SK-N-SH (cell line): Measurements from ENCODE around the gene KCNJ5. TPM values are rescaled to one million over a fixed set of nuclear protein-coding genes. Genes with fewer than 3 reads are reported as not detected.

Experiments used
- CTCF ChIA-PET: fragments of 300-600, 350-600 bp; formaldehyde crosslinking; extraction: SDS; loops from one replicate; lab custom pipeline; 2021; lab: Yijun Ruan, JAX
- POLR2A ChIA-PET: fragments of 350-600 bp; sonication (Branson Sonifier 250); formaldehyde crosslinking; extraction: SDS; loops from one replicate; lab custom pipeline; 2020; ENCODE audit warnings: antibody characterized with exemption, inconsistent platforms; lab: Yijun Ruan, JAX
- DNase-seq: peaks from one replicate; pipeline ENCODE4 v3.0.0; 2012
- H2AFZ ChIP-seq: fragments of 200-600 bp; sonication (generic); 2 replicates; pipeline ENCODE4 v1.8.1; 2016; ENCODE audit warnings: antibody characterized with exemption, mild to moderate bottlenecking, low read depth
- H3F3A ChIP-seq: fragments of 200-600 bp; sonication (generic); replicated peaks from 2 replicates; pipeline ENCODE3; 2016; ENCODE audit warnings: antibody characterized with exemption, mild to moderate bottlenecking; ENCODE audit not compliant: insufficient read depth
- H3K27ac ChIP-seq, 2 experiments: fragments of 200-500 bp in 1 of 2; fragments of 200-600 bp in 1 of 2; sonication (Bioruptor generic) in 1 of 2; sonication (generic), shearing (Covaris generic) in 1 of 2; 2 replicates each; pipeline versions ENCODE4 v1.5.1 to v1.6.1; 2014 to 2016; ENCODE audit warnings: low read depth in 2 of 2, inconsistent platforms in 1 of 2, low read length in 1 of 2, mild to moderate bottlenecking in 1 of 2, mixed read lengths in 1 of 2
- H3K27me3 ChIP-seq: fragments of 200-600 bp; sonication (generic), shearing (Covaris generic); 2 replicates; pipeline ENCODE4 v1.6.1; 2016; ENCODE audit warnings: mixed run types; ENCODE audit not compliant: insufficient read depth
- H3K36me3 ChIP-seq, 2 experiments: fragments of 200-500 bp in 1 of 2; fragments of 200-600 bp in 1 of 2; sonication (Bioruptor generic) in 1 of 2; sonication (generic) in 1 of 2; replicated peaks in 1 of 2; 2 replicates each; pipeline versions ENCODE3 to v1.5.1; 2014 to 2016; ENCODE audit warnings: low read length in 1 of 2, mild to moderate bottlenecking in 1 of 2; ENCODE audit not compliant: insufficient read depth in 2 of 2, control insufficient read depth in 1 of 2
- H3K4me1 ChIP-seq, 2 experiments: fragments of 200-500 bp in 1 of 2; fragments of 200-600 bp in 1 of 2; sonication (Bioruptor generic) in 1 of 2; sonication (generic), shearing (Covaris generic) in 1 of 2; 2 replicates each; pipeline versions ENCODE4 v1.5.1 to v1.6.1; 2014 to 2016; ENCODE audit warnings: low read depth in 1 of 2, low read length in 1 of 2, mixed run types in 1 of 2; ENCODE audit not compliant: insufficient read depth in 2 of 2, control insufficient read depth in 1 of 2
- H3K4me2 ChIP-seq: fragments of 200-600 bp; sonication (generic), shearing (Covaris generic); 2 replicates; pipeline ENCODE4 v1.6.1; 2017; ENCODE audit warnings: mixed run types
- H3K4me3 ChIP-seq, 2 experiments: fragments of 200-500 bp in 1 of 2; fragments of 200-600 bp in 1 of 2; sonication (Bioruptor generic) in 1 of 2; sonication (generic), shearing (Covaris generic) in 1 of 2; 2 replicates each; pipeline versions ENCODE4 v1.5.1 to v1.8.1; 2014 to 2016; ENCODE audit warnings: low read depth in 2 of 2, inconsistent platforms in 1 of 2, low read length in 1 of 2, mild to moderate bottlenecking in 1 of 2, mixed read lengths in 1 of 2, moderate library complexity in 1 of 2
- H3K79me2 ChIP-seq: fragments of 200-600 bp; sonication (generic); 2 replicates; pipeline ENCODE4 v1.8.1; 2017; ENCODE audit warnings: mild to moderate bottlenecking; ENCODE audit not compliant: insufficient read depth
- H3K9ac ChIP-seq: fragments of 200-600 bp; sonication (generic); 2 replicates; pipeline ENCODE4 v1.6.1; 2017; ENCODE audit warnings: mixed run types
- H3K9me2 ChIP-seq: fragments of 200-600 bp; sonication (generic); 2 replicates; pipeline ENCODE4 v1.6.1; 2017; ENCODE audit warnings: mixed run types
- H3K9me3 ChIP-seq: fragments of 200-600 bp; sonication (generic); 2 replicates; pipeline ENCODE4 v1.6.1; 2017; ENCODE audit warnings: mixed run types, mild to moderate bottlenecking, moderate library complexity
- H4K20me1 ChIP-seq: fragments of 200-600 bp; sonication (generic); 2 replicates; pipeline ENCODE4 v1.6.1; 2017; ENCODE audit warnings: mild to moderate bottlenecking, mixed run types; ENCODE audit not compliant: insufficient read depth
- EP300 ChIP-seq, 2 experiments: IDR thresholded peaks; 2 replicates each; pipeline versions ENCODE4 v1.4.0 to v1.6.1; 2012; ENCODE audit warnings: borderline replicate concordance in 1 of 2, low read depth in 1 of 2, low read length in 1 of 2
- FOXJ3 ChIP-seq: sonication (generic); formaldehyde crosslinking; IDR thresholded peaks from 2 replicates; pipeline ENCODE4 v1.5.1; 2020; ENCODE audit warnings: mild to moderate bottlenecking, missing genetic modification reagents
- FOXM1 ChIP-seq: IDR thresholded peaks from 2 replicates; pipeline ENCODE4 v1.4.0; 2012; ENCODE audit warnings: low read depth, mild to moderate bottlenecking
- JUND ChIP-seq: IDR thresholded peaks from 2 replicates; pipeline ENCODE4 v1.4.0; 2012
- POLR2AphosphoS5 ChIP-seq: IDR thresholded peaks from 2 replicates; pipeline ENCODE4 v1.6.1; 2012; ENCODE audit warnings: low read depth, low read length
- RCOR1 ChIP-seq: fragments of 150-350 bp; IDR thresholded peaks from 2 replicates; pipeline ENCODE4 v1.6.1; 2017; ENCODE audit warnings: antibody characterized with exemption, low read length
- RFX5 ChIP-seq: IDR thresholded peaks from 2 replicates; pipeline ENCODE4 v1.6.1; 2012; ENCODE audit warnings: mild to moderate bottlenecking, improper control_type of control experiment, low read length
- TAF1 ChIP-seq: IDR thresholded peaks from 2 replicates; pipeline ENCODE4 v1.6.1; 2012; ENCODE audit warnings: low read depth, mild to moderate bottlenecking, low read length, moderate library complexity, borderline replicate concordance
- WGBS: methylation state at CpG from one replicate; pipeline ENCODE4 v1.1.6; 2017; ENCODE audit warnings: low lambda C conversion rate; 5-methylcytosine and 5-hydroxymethylcytosine counted together
- polyA plus RNA-seq, 3 experiments: library from polyadenylated mRNA; depleted of rRNA; stranded (reverse); fragments of >200 nt; gene quantifications; 2 replicates each; pipeline ENCODE4 v1.2.3, GENCODE V29; 2012
- TF ChIP-seq, protein P1 (sequence below): fragments of 150-350 bp; IDR thresholded peaks from 2 replicates; pipeline ENCODE4 v1.6.1; 2016; ENCODE audit warnings: mild to moderate bottlenecking, low read depth, low read length
- TF ChIP-seq, protein P2 (sequence below): IDR thresholded peaks from 2 replicates; pipeline ENCODE4 v1.6.1; 2012; ENCODE audit warnings: mild to moderate bottlenecking, low read depth, low read length, moderate library complexity
- TF ChIP-seq, protein P3 (sequence below): IDR thresholded peaks from 2 replicates; pipeline ENCODE4 v1.4.0; 2012; ENCODE audit warnings: low read depth

Gene KCNJ5
- polyA plus RNA-seq, 1 of the 3 experiments (the other 2 are of a cell fraction), result 0.03 TPM

DNA sequence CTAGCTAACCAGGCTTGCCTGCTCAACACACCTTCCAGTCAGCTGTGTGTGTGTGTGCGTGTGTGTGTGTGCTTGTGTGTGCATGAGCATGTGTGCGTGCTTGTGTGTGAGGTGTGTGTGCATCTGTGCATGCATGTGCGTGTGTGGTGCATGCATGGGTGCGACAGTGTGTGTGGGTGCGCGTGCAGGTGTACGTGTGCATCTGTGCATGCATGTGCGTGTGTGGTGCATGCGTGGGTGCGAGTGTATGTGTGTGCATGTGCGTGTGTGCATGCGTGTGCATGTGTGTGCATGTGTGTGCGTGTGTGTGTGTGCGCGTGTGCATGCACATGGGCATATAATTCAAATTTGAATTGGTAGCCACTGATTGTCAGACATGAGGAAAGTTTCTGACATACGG, 62.0 kb downstream of the KCNJ5 start (continued):
- TF ChIP-seq, protein P1, sequence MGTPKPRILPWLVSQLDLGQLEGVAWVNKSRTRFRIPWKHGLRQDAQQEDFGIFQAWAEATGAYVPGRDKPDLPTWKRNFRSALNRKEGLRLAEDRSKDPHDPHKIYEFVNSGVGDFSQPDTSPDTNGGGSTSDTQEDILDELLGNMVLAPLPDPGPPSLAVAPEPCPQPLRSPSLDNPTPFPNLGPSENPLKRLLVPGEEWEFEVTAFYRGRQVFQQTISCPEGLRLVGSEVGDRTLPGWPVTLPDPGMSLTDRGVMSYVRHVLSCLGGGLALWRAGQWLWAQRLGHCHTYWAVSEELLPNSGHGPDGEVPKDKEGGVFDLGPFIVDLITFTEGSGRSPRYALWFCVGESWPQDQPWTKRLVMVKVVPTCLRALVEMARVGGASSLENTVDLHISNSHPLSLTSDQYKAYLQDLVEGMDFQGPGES, result no peak
- TF ChIP-seq EP300 (IDR thresholded peaks at IDR 0.05; ENCODE audit: borderline replicate concordance in 1 of 2, low read depth in 1 of 2, low read length in 1 of 2), result no peak

DNA sequence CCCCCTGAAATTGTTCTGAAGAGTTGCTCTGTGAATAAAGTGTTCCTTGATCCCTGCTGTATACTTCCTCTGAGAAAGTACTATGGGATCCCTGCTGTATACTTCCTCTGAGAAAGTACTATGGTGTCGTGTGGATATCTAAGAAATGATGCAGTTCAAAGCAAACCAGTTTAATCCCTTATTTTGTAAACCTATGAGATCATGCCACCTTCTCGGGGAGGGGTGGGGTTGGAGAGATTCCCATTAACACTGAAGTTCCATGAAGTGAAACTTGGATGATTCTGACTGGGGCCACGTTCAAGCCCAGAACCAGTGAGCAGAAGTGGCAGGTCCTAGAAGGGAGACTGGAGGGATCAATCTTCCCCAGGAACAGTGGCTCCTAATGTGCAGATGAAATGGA, 64.5 kb downstream of the KCNJ5 start:
- POLR2A ChIA-PET, result no interaction called here
- DNase-seq, result no peak
- 50% methylated on average over 3 of the region's 3 CpGs for WGBS

More for the DNA sequence above, 64.5 kb downstream of the KCNJ5 start:
- Histone ChIP-seq H3K4me2 (no peak overlapping the region), H3K9me2 (no peaks in the 10 kb centered on the region), H3K9me3 (no peaks in the 10 kb centered on the region), H3K36me3 (no peaks in the 10 kb centered on the region), H3K79me2 (no peaks in the 10 kb centered on the region), H2AFZ (no peak overlapping the region), H3K27me3 (no peaks in the 10 kb centered on the region), H3K9ac (no peak overlapping the region), H3K27ac (no peak overlapping the region), H3F3A (no peaks in the 10 kb centered on the region), H3K4me1 (no peaks in the 10 kb centered on the region; a peak in 1 of 4 replicates), H3K4me3 (no peak overlapping the region), H4K20me1 (no peaks in the 10 kb centered on the region)
- CTCF ChIA-PET, result interaction anchor here (0.7 to 34.0 kb wide), 13 partner anchors 9 to 377 kb away, joined by 3 to 872 read pairs (median 12); partner anchors contain the start of genes KCNJ5 and TP53AIP1
- TF ChIP-seq RCOR1, result no peak
- no peak for TF ChIP-seq FOXM1
- no peak for TF ChIP-seq RFX5
- TF ChIP-seq FOXJ3 (CRISPR knock-in tag), result no peak
- TF ChIP-seq, protein P2, sequence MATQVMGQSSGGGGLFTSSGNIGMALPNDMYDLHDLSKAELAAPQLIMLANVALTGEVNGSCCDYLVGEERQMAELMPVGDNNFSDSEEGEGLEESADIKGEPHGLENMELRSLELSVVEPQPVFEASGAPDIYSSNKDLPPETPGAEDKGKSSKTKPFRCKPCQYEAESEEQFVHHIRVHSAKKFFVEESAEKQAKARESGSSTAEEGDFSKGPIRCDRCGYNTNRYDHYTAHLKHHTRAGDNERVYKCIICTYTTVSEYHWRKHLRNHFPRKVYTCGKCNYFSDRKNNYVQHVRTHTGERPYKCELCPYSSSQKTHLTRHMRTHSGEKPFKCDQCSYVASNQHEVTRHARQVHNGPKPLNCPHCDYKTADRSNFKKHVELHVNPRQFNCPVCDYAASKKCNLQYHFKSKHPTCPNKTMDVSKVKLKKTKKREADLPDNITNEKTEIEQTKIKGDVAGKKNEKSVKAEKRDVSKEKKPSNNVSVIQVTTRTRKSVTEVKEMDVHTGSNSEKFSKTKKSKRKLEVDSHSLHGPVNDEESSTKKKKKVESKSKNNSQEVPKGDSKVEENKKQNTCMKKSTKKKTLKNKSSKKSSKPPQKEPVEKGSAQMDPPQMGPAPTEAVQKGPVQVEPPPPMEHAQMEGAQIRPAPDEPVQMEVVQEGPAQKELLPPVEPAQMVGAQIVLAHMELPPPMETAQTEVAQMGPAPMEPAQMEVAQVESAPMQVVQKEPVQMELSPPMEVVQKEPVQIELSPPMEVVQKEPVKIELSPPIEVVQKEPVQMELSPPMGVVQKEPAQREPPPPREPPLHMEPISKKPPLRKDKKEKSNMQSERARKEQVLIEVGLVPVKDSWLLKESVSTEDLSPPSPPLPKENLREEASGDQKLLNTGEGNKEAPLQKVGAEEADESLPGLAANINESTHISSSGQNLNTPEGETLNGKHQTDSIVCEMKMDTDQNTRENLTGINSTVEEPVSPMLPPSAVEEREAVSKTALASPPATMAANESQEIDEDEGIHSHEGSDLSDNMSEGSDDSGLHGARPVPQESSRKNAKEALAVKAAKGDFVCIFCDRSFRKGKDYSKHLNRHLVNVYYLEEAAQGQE, result no peak
- TF ChIP-seq, protein P3, sequence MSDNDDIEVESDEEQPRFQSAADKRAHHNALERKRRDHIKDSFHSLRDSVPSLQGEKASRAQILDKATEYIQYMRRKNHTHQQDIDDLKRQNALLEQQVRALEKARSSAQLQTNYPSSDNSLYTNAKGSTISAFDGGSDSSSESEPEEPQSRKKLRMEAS, result no peak
- no peak for TF ChIP-seq JUND
- no peak for TF ChIP-seq TAF1
- no peak for TF ChIP-seq POLR2AphosphoS5
